Body of pancreas (tissue), 4 donors: Measurements from ENCODE around the gene ATG4A.

Source experiments
- POLR2A ChIP-seq, 3 donors: fragments of 450-650 bp; IDR thresholded peaks; one replicate each; pipeline ENCODE4 v1.6.1; 2016; ENCODE audit warnings: antibody characterized with exemption in 3 of 3, mild to moderate bottlenecking in 2 of 3
- TF ChIP-seq, protein P1 (sequence below), 7 experiments: fragments of 450-650 bp in 4 of 7; fragments of 200-600 bp in 3 of 7; sonication (generic) in 3 of 7; IDR thresholded peaks; one replicate each; pipeline ENCODE4 v1.5.1; 2016 to 2019; ENCODE audit warnings: antibody characterized with exemption in 7 of 7

DNA sequence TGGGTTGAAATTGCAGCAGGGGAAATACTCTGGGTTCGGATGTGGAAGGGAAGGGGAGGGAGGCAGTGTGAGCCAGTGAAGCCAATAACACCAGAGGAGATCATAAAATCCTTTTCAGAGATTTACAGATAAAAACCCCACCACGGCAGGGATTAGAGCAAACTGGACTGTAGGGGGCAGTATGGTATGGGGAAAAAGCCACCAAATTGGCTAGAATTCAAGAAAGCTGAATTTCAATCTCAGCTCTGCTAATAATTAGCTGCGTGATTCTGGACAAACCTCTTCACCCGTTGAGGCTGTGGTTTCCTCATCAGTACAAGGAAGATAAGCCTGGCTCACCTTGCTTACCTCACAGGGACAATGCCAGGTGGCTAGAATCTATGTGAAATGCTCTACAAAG is 108.1 kb downstream of the ATG4A start:
- TF ChIP-seq, protein P1, sequence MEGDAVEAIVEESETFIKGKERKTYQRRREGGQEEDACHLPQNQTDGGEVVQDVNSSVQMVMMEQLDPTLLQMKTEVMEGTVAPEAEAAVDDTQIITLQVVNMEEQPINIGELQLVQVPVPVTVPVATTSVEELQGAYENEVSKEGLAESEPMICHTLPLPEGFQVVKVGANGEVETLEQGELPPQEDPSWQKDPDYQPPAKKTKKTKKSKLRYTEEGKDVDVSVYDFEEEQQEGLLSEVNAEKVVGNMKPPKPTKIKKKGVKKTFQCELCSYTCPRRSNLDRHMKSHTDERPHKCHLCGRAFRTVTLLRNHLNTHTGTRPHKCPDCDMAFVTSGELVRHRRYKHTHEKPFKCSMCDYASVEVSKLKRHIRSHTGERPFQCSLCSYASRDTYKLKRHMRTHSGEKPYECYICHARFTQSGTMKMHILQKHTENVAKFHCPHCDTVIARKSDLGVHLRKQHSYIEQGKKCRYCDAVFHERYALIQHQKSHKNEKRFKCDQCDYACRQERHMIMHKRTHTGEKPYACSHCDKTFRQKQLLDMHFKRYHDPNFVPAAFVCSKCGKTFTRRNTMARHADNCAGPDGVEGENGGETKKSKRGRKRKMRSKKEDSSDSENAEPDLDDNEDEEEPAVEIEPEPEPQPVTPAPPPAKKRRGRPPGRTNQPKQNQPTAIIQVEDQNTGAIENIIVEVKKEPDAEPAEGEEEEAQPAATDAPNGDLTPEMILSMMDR (IDR thresholded peaks at IDR 0.05): peak in 4 of 7 experiments; percentile 14 to 41 (median 26)
- TF ChIP-seq POLR2A (IDR thresholded peaks at IDR 0.05): no peak
